HG03342 (cell line): Measurements from ENCODE around the gene ADISSP.

ENCODE experiments used
- ATAC-seq: cut with Tn5 transposase; IDR thresholded peaks from one replicate; pipeline ENCODE4 v1.9.1; 2021; ENCODE audit warnings: mild to moderate bottlenecking, moderate library complexity; ENCODE audit not compliant: unreplicated experiment

ADISSP gene

GRCh38 chr20:3739054-3739925, 28.3 kb downstream of the ADISSP start:
- no peak for ATAC-seq

GRCh38 chr20:3738111-3739053, 29.2 kb downstream of the ADISSP start:
- no peak for ATAC-seq

GRCh38 chr20:3735768-3736167, 31.8 kb downstream of the ADISSP start:
- ATAC-seq = no peak

GRCh38 chr20:3734111-3734843, 33.3 kb downstream of the ADISSP start:
- no peak for ATAC-seq

DNA sequence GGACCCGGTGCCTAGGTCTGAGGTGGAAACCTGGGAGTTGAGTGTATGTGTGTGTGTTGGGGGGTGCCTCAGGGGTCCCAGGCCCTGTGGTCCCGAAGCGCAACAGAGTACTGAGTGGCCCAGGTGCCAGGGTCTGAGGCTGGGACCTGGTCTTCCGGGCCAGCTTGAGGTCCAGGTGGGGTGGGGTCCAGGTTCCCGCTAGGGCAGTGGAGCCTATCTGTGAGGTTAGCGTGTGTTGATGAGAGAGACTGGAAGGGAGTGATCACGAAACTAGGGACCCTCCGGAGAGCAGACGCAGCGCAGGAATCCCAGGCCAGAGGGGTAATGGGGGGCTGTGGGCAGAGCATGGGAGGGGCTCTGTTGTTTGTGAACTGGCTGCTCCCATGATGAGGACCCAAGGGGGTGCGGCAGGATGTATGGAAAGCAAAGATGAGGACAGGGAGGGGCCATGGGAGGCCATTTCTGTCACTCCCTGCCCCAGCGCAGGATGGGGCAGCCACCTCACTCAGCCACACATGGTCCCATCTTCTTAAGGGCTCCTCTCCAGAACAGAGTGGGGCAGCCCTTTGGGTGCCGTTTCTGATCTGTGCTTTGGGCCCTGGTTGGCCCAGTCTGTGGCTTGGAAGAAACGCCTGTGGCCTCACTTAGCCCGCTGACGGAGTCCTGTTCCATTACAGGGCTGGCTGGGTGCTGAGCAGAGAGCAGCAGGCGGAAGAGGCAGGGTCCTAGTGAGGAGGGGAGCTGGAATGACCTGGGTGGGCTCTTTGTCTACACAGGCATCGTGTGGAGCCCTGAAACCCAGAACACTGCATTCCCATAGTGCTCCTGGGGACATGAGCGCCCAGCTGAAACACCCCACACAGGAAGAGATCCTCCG, 34.2 kb downstream of the ADISSP start:
- ATAC-seq = no peak

DNA sequence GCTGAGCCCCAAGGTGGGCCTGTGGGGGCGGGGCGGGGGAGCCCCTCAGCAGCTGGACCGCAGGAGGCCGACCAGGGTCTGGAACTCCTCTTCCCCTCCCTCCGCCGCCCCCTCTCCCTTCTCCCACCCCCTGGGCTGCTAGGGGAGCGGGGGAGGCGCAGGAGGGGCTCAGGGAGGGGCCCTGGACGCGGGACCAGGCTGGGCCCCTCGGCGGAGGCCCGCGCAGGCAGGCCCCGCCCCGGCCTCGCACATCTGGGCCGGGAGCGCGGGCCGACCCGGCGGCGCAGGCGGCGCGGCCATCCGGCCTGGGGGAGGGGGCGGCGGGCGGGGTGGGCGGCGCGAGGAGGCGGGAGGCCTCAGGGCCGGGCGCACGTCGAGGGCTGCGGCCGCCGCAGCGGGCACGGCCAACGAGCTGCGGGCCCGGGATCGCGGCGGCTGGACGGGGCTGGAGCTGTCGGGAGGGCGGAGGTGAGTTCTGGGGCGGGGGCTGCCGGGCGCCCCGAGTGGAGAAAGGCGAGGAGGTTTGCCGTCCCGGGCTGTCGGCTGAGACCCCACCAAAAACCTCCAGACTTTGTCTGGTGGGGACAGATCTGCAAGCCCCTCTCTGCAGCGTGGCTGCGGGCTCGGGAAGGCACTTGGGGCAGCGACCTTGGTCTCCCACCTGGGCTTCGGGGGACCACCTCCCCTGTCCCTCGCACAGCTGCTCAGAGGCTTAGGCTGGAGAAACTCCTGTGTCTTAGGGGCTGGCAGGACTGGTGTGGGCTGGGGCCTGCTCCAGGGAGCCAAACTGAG, 35.0 kb downstream of the ADISSP start, which contains the start of gene HSPA12B:
HSPA12B (plus strand) TSS at position 359 of the 792 bp plus-strand sequence. CDS start 5,990 bp downstream, outside the sequence.
- no peak for ATAC-seq

DNA sequence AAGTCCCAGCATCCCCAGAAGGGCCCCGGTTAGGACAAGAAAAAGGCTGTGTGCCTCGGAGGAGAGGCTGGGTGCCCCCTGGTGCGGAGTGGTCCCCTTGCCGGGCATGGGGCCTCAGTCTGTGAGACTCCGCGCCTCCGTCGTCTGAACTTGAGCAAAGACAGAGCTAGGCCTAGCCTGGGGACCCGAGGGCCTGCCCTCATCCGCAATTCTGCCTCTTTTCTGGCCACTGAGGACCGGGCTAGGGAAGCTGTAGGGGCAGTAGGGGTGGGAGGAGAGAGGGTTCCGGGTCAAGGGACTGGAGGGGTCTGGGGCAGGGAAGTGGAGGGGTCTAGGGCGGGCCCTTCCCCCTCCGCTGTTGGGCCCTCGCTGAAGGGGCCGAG, 35.6 kb downstream of the ADISSP start:
- ATAC-seq = no peak

- ATAC-seq = no peak
These were observed 36.5 kb downstream of the ADISSP start for GRCh38 chr20:3730803-3731672.

GRCh38 chr20:3729811-3730540, 37.6 kb downstream of the ADISSP start:
- no peak for ATAC-seq

DNA sequence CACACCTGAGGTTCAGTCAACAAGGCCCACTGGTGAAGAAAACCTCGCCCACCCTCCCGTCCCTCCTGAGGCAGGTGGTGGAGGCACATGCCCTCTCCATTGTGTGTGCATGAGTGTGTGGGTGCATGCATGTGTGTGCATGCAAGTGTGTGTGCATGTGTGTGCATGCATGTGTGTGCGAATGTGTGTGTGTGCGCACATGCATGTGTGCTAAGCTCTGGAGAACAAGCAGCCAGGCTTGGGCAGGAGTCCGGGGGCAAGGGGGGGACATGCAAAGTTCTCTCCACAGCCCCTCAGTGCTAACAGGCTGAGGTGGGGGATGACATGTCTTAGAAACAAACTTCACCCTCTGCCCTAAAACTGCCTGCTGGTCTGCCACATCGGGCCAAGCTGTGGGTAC, 38.2 kb downstream of the ADISSP start:
- ATAC-seq = no peak

GRCh38 chr20:3728876-3729275, 38.7 kb downstream of the ADISSP start:
- no peak for ATAC-seq

GRCh38 chr20:3728354-3728753, 39.2 kb downstream of the ADISSP start:
- no peak for ATAC-seq

GRCh38 chr20:3727401-3728021, 40.0 kb downstream of the ADISSP start:
- ATAC-seq = no peak

- no peak for ATAC-seq
These were observed 43.2 kb downstream of the ADISSP start for GRCh38 chr20:3724356-3724755.

GRCh38 chr20:3723284-3723683, 44.3 kb downstream of the ADISSP start:
- ATAC-seq = no peak

DNA sequence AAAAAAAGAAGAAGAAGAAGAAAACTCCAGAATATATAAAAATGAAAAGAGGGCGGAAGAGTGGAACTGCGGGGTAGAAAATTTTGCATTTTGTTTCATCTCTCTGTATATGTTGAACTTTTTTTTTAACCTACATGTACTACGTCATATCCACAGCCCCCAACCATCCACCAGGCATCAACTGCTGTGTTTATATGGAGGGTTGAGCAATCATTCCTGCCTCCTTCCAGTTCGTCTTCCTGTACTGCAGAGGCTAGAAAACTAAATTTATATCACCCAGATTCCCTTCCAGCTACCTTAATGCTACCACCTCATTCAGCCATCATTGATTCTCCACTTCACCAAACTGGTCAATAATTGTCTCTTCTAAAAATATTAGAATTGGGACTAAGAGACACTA, 45.6 kb downstream of the ADISSP start:
- no peak for ATAC-seq

- no peak for ATAC-seq
These were observed 46.9 kb downstream of the ADISSP start for GRCh38 chr20:3720626-3721025.
